Smooth muscle cell of the umbilical artery (primary cell): ENCODE results near the gene ZNF518B. TPM values are rescaled to one million over a fixed set of nuclear protein-coding genes. Genes with fewer than 3 reads are reported as not detected.

Source experiments
- total RNA-seq: library from RNA; depleted of rRNA; stranded (reverse); fragments of >200 nt; gene quantifications from 2 replicates; pipeline ENCODE4 v1.2.3, GENCODE V29; 2014

ZNF518B gene
- 37.4 and 39.5 TPM in 2 replicates for total RNA-seq

GRCh38 chr4:10457255-10457801 lies at the start of gene ZNF518B:
TSS of gene ZNF518B (minus strand) at chr4:10457426. CDS start at chr4:10446328, 11,098 bp downstream.

Other genes starting within 250 kb of the ZNF518B start
- gene CLNK, start 227.3 kb upstream of the ZNF518B start, total RNA-seq = not detected in 2 replicates